PFSK-1 (cell line): ENCODE results near the gene TENT4A.

Source experiments
- FOXP2 ChIP-seq: optimal IDR thresholded peaks from 2 replicates; pipeline ENCODE3; 2011; ENCODE audit warnings: borderline replicate concordance, control low read depth, inconsistent platforms; ENCODE audit not compliant: insufficient read depth; ENCODE audit errors: extremely low read length, extremely low read depth
- POLR2AphosphoS5 ChIP-seq: IDR thresholded peaks from 2 replicates; pipeline ENCODE4 v1.6.1; 2012; ENCODE audit warnings: low read depth, mild to moderate bottlenecking, control low read depth, low read length, moderate library complexity
- REST ChIP-seq, 2 experiments: IDR thresholded peaks; 2 replicates each; pipeline versions ENCODE4 v1.6.1 to v1.8.0; 2011 to 2012; ENCODE audit warnings: low read depth in 2 of 2, low read length in 2 of 2, control low read depth in 1 of 2, inconsistent platforms in 1 of 2, mild to moderate bottlenecking in 1 of 2, moderate library complexity in 1 of 2; ENCODE audit not compliant: insufficient read depth in 1 of 2
- SIN3A ChIP-seq: IDR thresholded peaks from 2 replicates; pipeline ENCODE4 v1.6.1; 2012; ENCODE audit warnings: mild to moderate bottlenecking, low read length, moderate library complexity, borderline replicate concordance; ENCODE audit not compliant: insufficient read depth
- TAF1 ChIP-seq: IDR thresholded peaks from 2 replicates; pipeline ENCODE4 v1.6.1; 2012; ENCODE audit warnings: low read length, control low read depth, borderline replicate concordance; ENCODE audit not compliant: insufficient read depth

Gene TENT4A

DNA sequence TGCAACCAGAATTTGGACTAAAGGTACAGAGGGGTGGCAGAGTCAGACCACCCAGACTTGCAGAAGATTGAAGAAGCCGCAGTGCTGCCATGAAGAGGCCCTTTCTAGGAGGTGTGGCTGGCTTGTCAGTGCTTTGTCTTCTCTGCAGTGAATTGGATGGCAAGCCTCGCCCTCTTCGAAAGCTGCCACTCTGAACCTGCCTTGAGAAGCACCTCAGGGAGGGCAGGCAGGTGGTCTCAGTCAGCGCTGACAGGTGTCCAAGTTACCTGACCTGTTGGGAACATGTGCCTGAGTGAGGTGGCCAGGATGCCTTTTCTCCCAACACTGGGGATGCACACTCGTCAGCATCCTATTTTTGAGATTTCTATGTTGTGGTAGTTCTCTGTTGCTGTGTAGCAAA is 6.2 kb downstream of the TENT4A start:
- no peak for TF ChIP-seq POLR2AphosphoS5
- TF ChIP-seq TAF1: no peak
- TF ChIP-seq REST (IDR thresholded peaks at IDR 0.05; ENCODE audit: insufficient read depth in 1 of 2, low read depth in 2 of 2, low read length in 2 of 2): no peak
- TF ChIP-seq SIN3A: no peak
- no peak for TF ChIP-seq FOXP2

GRCh38 chr5:6719896-6720560 is 6.8 kb downstream of the TENT4A start:
- TF ChIP-seq TAF1 (no peak), SIN3A (no peak), POLR2AphosphoS5 (no peak), REST (IDR thresholded peaks at IDR 0.05; ENCODE audit: insufficient read depth in 1 of 2, low read depth in 2 of 2, low read length in 2 of 2) (no peak), FOXP2 (no peak)

DNA sequence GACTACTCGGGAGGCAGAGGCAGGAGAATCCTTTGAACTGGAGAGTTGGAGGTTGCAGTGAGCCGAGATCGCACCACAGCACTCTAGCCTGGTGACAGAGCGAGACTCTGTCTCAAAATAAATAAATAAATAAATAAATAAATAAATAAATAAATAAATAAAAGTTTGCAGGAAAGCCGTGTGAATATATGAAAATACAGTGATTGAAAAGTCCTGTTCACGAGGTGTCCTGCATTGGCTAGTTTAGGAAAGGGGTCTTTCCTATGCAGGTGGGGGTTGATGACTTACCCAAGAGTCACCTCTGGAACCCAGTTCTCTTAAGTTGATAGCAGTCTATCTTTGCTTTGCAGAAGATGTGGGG is 7.3 kb downstream of the TENT4A start:
- TF ChIP-seq POLR2AphosphoS5 (no peak), FOXP2 (no peak), TAF1 (no peak), SIN3A (no peak), REST (IDR thresholded peaks at IDR 0.05; ENCODE audit: insufficient read depth in 1 of 2, low read depth in 2 of 2, low read length in 2 of 2) (no peak)

GRCh38 chr5:6721442-6721841 is 8.2 kb downstream of the TENT4A start:
- TF ChIP-seq TAF1: no peak
- no peak for TF ChIP-seq SIN3A
- no peak for TF ChIP-seq FOXP2

DNA sequence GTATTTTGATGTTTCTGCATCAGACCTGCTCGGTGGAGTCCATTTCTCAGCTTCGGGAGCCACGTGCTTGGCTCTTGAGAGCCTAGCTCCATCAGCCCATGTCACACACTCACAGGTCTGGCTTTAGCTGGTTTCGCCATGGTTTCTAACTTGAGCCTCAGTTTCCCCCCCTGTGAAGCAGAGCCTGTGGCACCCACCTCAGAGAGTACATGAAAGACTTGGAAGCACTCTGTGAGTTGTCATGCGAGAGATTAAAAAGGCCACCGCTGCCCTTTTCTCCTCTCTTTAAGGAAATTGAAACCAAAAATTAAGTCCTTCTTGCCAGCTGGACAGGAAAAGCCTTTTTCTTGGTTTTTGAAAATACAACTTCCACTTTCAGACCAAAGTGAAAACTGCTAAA is 8.8 kb downstream of the TENT4A start:
- TF ChIP-seq REST (IDR thresholded peaks at IDR 0.05; ENCODE audit: insufficient read depth in 1 of 2, low read depth in 2 of 2, low read length in 2 of 2) (no peak), FOXP2 (no peak), TAF1 (no peak), POLR2AphosphoS5 (no peak), SIN3A (no peak)
